ENCODE measurements around the gene CORO2A.
"Not testable (repeated sequence)": the region's sequence is repeated elsewhere in the genome, so short reads cannot be mapped to it uniquely, and the experiment has no call there.

The CORO2A gene

DNA sequence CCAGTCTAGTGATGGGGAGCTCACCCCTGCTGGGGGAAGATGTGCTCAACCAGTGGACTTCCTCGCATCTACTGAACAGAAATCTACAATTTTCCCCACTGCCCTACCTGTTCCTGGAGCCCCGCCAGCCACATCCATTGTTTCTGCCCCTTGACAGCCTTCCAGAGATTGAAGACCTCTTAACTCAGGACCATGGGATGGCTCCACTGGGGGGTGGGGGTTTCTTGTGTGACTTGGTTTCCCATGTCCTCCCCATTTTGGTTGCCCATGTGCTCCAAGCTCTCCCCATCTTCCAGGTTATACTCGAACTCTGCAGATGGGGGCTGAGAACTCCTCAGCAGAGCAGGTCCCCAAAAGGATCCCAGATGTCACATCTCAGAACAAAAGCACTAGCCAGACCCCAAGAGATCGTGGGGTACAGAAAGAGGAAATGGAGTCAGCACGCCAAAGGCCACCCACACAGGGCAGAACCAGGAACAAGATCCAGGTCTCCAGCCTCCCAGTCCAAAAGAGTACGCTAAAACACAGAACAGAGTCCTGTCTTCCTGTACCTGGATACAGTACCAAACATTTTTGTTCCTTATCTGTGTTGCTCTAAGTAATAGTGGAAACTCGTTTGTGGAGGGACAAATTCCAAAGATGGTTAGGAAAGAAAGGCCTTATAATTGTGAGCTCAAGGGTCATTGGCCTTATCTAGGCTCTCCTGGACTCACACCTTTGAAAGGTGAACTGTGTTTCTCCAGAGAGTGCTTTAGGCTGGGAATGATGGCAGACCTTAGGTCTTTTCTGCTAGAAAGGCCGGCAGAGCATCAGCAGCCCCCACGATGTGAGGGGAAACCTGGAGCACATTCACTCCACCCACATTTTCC, 15.8 kb downstream of the CORO2A start:
- Histone ChIP-seq H3K4me1 (ENCODE audit: control insufficient read depth, insufficient read depth, low read length) (peaks cover 4% of the 10 kb centered on the region), H3K4me3 (ENCODE audit: low read length) (no peak overlapping the region), H3K36me3 (ENCODE audit: insufficient read depth, low read length) (no peaks in the 10 kb centered on the region), H3K9me3 (replicated peaks; ENCODE audit: low read length) (no peaks in the 10 kb centered on the region), H3K27me3 (ENCODE audit: control insufficient read depth, insufficient read depth, low read length) (peaks cover 8% of the 10 kb centered on the region), H3K9ac (ENCODE audit: low read depth, low read length) (no peak overlapping the region), H3K4me2 (ENCODE audit: low read length) (no peak overlapping the region)

DNA sequence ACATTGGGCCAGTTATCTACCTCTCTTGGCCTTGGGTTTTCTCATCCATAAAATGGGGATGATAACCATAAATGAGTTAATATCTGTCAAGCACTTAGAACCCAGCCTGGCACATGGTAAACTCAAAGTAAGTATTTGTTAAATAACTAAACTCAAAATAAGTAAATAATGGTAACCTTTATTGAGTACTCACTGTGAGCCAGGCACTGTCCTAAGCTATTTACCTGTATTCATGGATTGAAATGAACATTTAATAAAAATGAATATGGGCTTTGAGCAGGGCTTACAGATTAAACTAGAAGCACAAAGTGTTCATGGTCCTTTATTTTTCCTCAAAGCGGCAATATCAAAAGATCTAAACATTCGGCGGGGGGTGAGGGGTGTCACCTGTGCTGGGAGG, 16.7 kb downstream of the CORO2A start:
- Histone ChIP-seq H3K27me3 (ENCODE audit: control insufficient read depth, insufficient read depth, low read length) (peaks cover 10% of the 10 kb centered on the region), H3K4me3 (ENCODE audit: low read length) (no peak overlapping the region), H3K9me3 (replicated peaks; ENCODE audit: low read length) (no peaks in the 10 kb centered on the region), H3K4me2 (ENCODE audit: low read length) (no peak overlapping the region), H3K9ac (ENCODE audit: low read depth, low read length) (no peak overlapping the region), H3K36me3 (ENCODE audit: insufficient read depth, low read length) (no peaks in the 10 kb centered on the region), H3K4me1 (ENCODE audit: control insufficient read depth, insufficient read depth, low read length) (peaks cover 4% of the 10 kb centered on the region)

DNA sequence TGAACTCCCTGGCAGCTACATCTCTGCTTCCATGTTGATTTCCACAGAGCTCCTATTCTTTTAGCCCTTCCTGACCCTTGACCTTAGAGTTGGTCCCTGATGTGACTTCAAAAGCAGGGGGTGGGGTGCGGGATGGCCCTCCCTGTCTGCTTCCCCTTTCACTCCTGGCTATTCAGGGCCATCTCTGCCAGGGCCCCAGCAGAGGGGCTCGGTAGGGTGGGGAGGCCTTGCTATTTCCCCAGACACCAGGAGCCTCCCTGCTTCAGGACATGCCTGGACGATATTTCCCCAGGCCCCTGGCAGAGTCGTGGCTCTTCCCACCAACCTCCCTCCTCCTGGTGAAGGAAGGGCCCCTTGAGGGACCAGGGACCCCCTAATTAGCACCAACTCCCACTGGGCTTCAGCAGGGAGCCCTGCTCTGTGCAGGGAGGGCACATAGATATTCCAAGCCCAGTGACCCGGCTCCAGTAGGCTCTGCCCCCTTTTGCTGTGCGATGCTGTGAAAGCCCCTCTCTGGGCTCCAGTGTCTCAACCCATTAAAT, 17.3 kb downstream of the CORO2A start:
- Histone ChIP-seq H3K27me3 (ENCODE audit: control insufficient read depth, insufficient read depth, low read length) (peaks cover 10% of the 10 kb centered on the region), H3K4me1 (ENCODE audit: control insufficient read depth, insufficient read depth, low read length) (peaks cover 4% of the 10 kb centered on the region), H3K4me3 (ENCODE audit: low read length) (no peak overlapping the region), H3K9me3 (replicated peaks; ENCODE audit: low read length) (no peaks in the 10 kb centered on the region), H3K4me2 (ENCODE audit: low read length) (no peak overlapping the region), H3K9ac (ENCODE audit: low read depth, low read length) (no peak overlapping the region), H3K36me3 (ENCODE audit: insufficient read depth, low read length) (no peaks in the 10 kb centered on the region)

DNA sequence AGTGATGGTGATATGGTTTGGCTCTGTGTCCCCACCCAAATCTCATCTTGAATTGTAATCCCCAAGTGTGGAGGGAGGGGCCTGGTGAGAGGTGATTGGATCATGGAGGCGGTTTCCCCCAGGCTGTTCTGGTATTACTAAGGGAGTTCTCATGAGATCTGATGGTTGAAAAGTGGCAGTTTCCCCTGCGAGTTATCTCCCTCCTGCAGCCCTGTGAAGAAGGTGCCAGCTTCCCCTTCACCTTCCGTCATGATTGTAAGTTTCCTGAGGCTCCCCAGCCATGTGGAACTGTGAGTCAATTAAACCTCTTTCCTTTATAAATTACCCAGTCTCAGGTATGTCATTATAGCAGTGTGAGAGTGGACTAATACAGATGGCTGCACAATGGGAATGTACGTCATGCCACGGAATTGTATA, 17.9 kb downstream of the CORO2A start:
- not testable (repeated sequence) for H3K36me3 ChIP-seq (ENCODE audit: insufficient read depth, low read length); H3K9ac ChIP-seq (ENCODE audit: low read depth, low read length); H3K9me3 ChIP-seq (replicated peaks; ENCODE audit: low read length)

DNA sequence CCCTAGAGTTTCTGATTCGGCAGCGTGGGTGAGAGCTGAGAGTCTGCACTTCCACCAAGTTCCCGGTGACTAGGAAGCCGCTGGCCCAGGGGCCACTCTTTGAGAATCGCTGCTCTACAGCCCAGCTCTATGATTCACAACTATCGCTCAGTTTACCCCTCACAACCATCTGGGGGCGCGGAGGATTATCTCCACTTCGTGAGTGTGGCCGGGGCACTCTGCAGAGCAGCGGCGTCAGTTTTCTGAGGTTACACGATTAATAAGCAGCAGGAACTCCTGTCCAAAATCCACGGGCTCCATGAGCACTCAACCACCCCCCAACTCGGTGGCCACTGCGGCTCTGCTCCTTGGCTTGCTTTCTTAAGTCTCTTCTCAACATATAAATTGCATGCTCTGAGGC, 19.3 kb downstream of the CORO2A start:
- H3K36me3 ChIP-seq (ENCODE audit: insufficient read depth, low read length) = no peaks in the 10 kb centered on the region
- H3K9me3 ChIP-seq (replicated peaks; ENCODE audit: low read length) = no peaks in the 10 kb centered on the region
- H3K4me3 ChIP-seq (ENCODE audit: low read length) = no peak overlapping the region
- H3K27me3 ChIP-seq (ENCODE audit: control insufficient read depth, insufficient read depth, low read length) = peaks cover 10% of the 10 kb centered on the region
- H3K9ac ChIP-seq (ENCODE audit: low read depth, low read length) = no peak overlapping the region
- H3K4me1 ChIP-seq (ENCODE audit: control insufficient read depth, insufficient read depth, low read length) = peaks cover 4% of the 10 kb centered on the region
- H3K4me2 ChIP-seq (ENCODE audit: low read length) = no peak overlapping the region

More for the DNA sequence above, 17.9 kb downstream of the CORO2A start:
- peaks cover 10% of the 10 kb centered on the region for H3K27me3 ChIP-seq (ENCODE audit: control insufficient read depth, insufficient read depth, low read length)
- H3K4me2 ChIP-seq (ENCODE audit: low read length); H3K4me1 ChIP-seq (ENCODE audit: control insufficient read depth, insufficient read depth, low read length); H3K4me3 ChIP-seq (ENCODE audit: low read length): not testable (repeated sequence)

DNA sequence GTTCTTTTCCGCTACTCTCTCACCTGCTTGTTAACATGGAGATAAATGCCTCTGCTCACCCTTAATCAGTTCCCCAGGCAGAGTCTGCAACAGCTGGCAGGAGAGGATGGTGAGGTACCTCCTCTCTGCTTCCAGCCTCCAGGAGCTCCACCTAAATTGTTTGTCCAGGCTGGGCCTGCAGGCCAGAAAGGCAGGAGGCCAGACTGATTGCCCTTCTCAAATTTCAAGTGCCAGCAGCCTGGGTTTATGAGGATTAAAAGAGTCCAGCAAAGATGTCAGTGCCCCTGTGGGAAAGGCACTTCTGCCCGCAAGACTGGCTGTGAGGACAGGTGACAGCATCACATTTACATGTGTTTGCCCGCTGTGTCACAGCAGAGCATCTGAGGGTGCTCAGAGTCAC, 19.8 kb downstream of the CORO2A start:
- Histone ChIP-seq H3K27me3 (ENCODE audit: control insufficient read depth, insufficient read depth, low read length) (peaks cover 10% of the 10 kb centered on the region), H3K36me3 (ENCODE audit: insufficient read depth, low read length) (no peaks in the 10 kb centered on the region), H3K9me3 (replicated peaks; ENCODE audit: low read length) (no peaks in the 10 kb centered on the region), H3K4me2 (ENCODE audit: low read length) (no peak overlapping the region), H3K9ac (ENCODE audit: low read depth, low read length) (no peak overlapping the region), H3K4me3 (ENCODE audit: low read length) (no peak overlapping the region), H3K4me1 (ENCODE audit: control insufficient read depth, insufficient read depth, low read length) (peaks cover 4% of the 10 kb centered on the region)

DNA sequence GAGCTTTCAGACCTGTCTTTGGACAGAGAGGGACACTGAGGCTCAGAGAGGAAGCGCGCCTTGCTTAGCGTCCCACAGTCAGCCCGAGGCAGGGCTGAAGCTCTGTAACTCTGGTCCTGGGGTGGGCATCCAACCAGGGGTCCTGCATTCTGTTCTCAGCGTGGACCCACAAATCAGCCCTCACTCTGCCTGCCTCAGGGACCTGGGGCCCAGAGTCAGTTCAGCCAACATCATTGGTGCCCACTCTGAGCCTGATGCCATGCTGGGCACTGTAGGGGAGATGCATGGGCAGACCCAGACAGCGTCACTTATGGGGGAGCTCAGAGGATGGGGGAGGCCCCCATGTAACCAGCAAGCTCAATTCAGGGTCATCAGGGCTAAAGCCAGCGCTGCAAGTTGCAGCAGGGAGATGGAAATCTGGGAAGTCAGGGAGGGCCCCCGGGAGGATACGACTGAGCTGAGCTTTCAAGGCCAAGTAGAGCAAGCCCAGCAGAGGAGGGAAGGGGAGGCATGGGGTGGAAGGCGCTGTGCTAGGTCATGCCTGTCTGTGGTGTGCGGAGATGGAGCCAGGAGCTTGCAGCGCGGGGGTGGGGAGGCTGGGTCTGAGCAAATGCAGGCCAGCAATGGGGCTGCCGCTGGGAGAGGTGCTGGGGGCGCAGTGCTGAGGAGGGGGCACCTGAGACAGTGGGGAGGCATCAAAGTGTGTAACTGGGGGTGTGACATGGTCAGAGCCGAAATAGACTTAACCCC, 21.1 kb downstream of the CORO2A start:
- Histone ChIP-seq H3K9me3 (replicated peaks; ENCODE audit: low read length) (no peaks in the 10 kb centered on the region), H3K4me1 (ENCODE audit: control insufficient read depth, insufficient read depth, low read length) (peaks cover 4% of the 10 kb centered on the region), H3K36me3 (ENCODE audit: insufficient read depth, low read length) (no peaks in the 10 kb centered on the region), H3K4me2 (ENCODE audit: low read length) (no peak overlapping the region), H3K4me3 (ENCODE audit: low read length) (no peak overlapping the region), H3K27me3 (ENCODE audit: control insufficient read depth, insufficient read depth, low read length) (peaks cover 9% of the 10 kb centered on the region), H3K9ac (ENCODE audit: low read depth, low read length) (no peak overlapping the region)

DNA sequence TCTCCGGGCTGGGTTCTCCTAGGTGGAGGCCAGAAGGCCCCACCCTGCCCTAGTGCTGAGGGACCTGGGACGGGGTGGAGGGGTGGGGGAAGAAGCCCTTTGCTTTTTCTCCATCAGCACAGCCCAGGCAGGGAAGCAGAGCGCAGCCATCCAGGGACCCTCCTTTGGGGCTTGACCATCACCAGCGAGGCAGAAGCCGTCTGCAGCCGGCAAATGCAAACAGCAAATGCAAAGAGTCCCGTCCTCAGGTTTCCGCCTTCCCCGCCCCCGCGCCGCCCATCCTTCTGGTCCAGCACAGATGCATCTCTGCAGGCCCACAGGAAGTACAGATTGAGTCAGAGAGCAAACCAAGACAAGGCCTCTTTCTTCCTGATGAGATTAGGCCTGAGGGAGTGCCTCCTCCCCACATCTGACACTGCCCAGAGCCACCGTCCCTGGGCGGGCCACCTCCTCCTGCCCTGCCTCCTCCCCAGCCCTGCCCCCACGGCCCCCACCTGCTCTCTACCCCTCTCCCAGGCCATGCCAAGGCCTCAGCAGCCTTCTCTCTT, 23.4 kb downstream of the CORO2A start:
- peaks cover 18% of the 10 kb centered on the region for H3K27me3 ChIP-seq (ENCODE audit: control insufficient read depth, insufficient read depth, low read length)
- H3K36me3 ChIP-seq (ENCODE audit: insufficient read depth, low read length) = no peaks in the 10 kb centered on the region
- H3K4me1 ChIP-seq (ENCODE audit: control insufficient read depth, insufficient read depth, low read length) = peaks cover 4% of the 10 kb centered on the region
- H3K4me2 ChIP-seq (ENCODE audit: low read length) = no peak overlapping the region
- H3K4me3 ChIP-seq (ENCODE audit: low read length) = no peak overlapping the region
- H3K9me3 ChIP-seq (replicated peaks; ENCODE audit: low read length) = no peaks in the 10 kb centered on the region
- H3K9ac ChIP-seq (ENCODE audit: low read depth, low read length) = no peak overlapping the region

DNA sequence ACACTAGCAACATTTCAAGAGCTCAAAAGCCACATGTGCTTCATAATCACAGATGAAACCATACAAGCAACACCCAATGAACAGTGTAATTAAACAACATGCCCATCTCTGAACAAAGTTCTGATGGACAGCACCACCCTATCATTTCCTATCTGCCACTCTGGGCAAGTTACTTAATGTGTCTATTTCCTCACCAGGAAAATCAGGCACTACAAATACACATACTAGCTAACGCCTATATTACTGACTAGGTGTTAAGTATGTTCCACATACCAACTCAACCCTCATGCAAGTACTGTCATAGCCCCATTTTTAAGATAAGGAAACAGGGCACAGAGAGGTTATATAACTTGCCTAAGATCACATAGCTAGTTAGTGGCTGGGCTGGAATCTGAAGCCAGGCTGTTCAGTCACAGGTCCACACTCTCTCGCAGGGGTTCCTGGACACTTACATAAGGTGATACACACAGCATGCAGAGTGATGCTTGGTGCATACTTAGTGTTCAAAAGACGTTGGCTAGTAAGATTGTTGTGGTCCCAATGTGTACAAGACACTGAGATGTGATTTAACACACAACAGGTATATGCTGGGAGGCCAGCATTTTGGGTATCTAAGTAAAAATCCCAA, 24.2 kb downstream of the CORO2A start:
- H3K4me3 ChIP-seq (ENCODE audit: low read length) = no peak overlapping the region
- H3K4me2 ChIP-seq (ENCODE audit: low read length) = no peak overlapping the region
- H3K9me3 ChIP-seq (replicated peaks; ENCODE audit: low read length) = no peaks in the 10 kb centered on the region
- no peaks in the 10 kb centered on the region for H3K36me3 ChIP-seq (ENCODE audit: insufficient read depth, low read length)
- H3K27me3 ChIP-seq (ENCODE audit: control insufficient read depth, insufficient read depth, low read length) = peaks cover 18% of the 10 kb centered on the region
- H3K4me1 ChIP-seq (ENCODE audit: control insufficient read depth, insufficient read depth, low read length) = peaks cover 4% of the 10 kb centered on the region
- H3K9ac ChIP-seq (ENCODE audit: low read depth, low read length) = no peak overlapping the region

DNA sequence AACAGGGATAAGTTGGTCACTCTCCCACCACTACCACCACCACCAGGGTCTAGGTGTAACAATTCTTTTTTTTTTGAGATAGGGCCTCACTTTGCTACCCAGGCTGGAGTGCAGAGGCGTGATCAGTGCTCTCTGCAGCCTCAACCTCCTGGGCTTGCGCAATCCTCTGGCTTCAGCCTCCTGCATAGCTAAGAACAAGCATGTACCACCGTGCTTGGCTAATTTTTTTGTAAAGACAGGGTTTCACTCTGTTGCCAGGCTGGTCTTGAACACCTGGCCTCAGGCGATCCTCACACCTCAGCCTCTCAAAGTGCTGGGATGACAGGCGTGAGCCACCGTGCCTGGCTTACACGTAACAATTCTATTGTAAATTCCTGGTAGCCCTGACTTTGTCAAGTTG, 27.5 kb downstream of the CORO2A start:
- H3K9ac ChIP-seq (ENCODE audit: low read depth, low read length) = no peak overlapping the region
- no peak overlapping the region for H3K4me3 ChIP-seq (ENCODE audit: low read length)
- H3K4me1 ChIP-seq (ENCODE audit: control insufficient read depth, insufficient read depth, low read length) = no peaks in the 10 kb centered on the region
- H3K27me3 ChIP-seq (ENCODE audit: control insufficient read depth, insufficient read depth, low read length) = peaks cover 15% of the 10 kb centered on the region
- no peaks in the 10 kb centered on the region for H3K36me3 ChIP-seq (ENCODE audit: insufficient read depth, low read length)
- no peak overlapping the region for H3K4me2 ChIP-seq (ENCODE audit: low read length)
- H3K9me3 ChIP-seq (replicated peaks; ENCODE audit: low read length) = no peaks in the 10 kb centered on the region

DNA sequence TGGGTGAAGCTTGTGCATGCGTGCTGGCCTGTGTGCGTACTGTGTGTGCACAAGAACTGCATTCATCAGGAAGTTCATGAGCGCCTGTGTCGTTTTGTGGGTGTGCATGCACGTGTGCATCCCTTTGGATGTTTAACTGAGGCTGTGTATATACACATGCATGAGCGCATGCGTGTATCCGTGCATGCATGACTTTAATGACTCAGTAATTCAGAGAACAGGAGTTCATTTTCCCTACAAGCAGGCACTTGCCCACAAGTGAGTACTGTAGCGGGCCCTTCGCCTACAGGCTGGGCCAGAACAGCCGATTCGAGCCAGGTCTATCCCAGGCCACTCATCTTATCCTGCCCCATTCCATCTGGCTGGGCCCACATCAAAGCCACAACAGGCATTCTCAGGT, 29.8 kb downstream of the CORO2A start:
- Histone ChIP-seq H3K9ac (ENCODE audit: low read depth, low read length) (no peak overlapping the region), H3K27me3 (ENCODE audit: control insufficient read depth, insufficient read depth, low read length) (peaks cover 15% of the 10 kb centered on the region), H3K9me3 (replicated peaks; ENCODE audit: low read length) (no peaks in the 10 kb centered on the region), H3K36me3 (ENCODE audit: insufficient read depth, low read length) (no peaks in the 10 kb centered on the region), H3K4me3 (ENCODE audit: low read length) (no peak overlapping the region), H3K4me2 (ENCODE audit: low read length) (no peak overlapping the region), H3K4me1 (ENCODE audit: control insufficient read depth, insufficient read depth, low read length) (no peaks in the 10 kb centered on the region)

Data from skeletal muscle satellite cell (primary cell).